IMR-90 (cell line): Measurements from ENCODE around the gene KRTAP20-2. TPM values are rescaled to one million over a fixed set of nuclear protein-coding genes. Genes with fewer than 3 reads are reported as not detected.

Source experiments
- ATAC-seq: fragments of 200-7000 bp; cut with Tn5 transposase; 2 replicates; pipeline ENCODE4 v1.9.1; 2020; ENCODE audit warnings: low read depth, mild to moderate bottlenecking, moderate library complexity
- BruUV-seq: library from RNA; stranded (reverse); fragments of 400-500 nt; replicated peaks from 2 replicates; lab custom pipeline; 2021; lab: Mats Ljungman, UMichigan
- CTCF ChIA-PET: fragments of 300-600 bp; formaldehyde crosslinking; extraction: SDS; loops from one replicate; lab custom pipeline; 2021; ENCODE audit warnings: antibody characterized with exemption; lab: Yijun Ruan, JAX
- POLR2A ChIA-PET: fragments of 300-600 bp; sonication (Branson Sonifier 250); formaldehyde crosslinking; loops from one replicate; lab custom pipeline; 2022; ENCODE audit warnings: antibody characterized with exemption; ENCODE audit not compliant: unreplicated experiment; lab: Charles Lee
- DNase-seq: peaks from one replicate; pipeline ENCODE4 v3.0.0; 2013
- H2AFZ ChIP-seq: replicated peaks from 2 replicates; pipeline ENCODE3; 2013; ENCODE audit warnings: low read length, mild to moderate bottlenecking; ENCODE audit not compliant: poor library complexity
- H2AK5ac ChIP-seq: 2 replicates; pipeline ENCODE4 v1.6.1; 2013; ENCODE audit warnings: low read depth, low read length, inconsistent platforms
- H2AK9ac ChIP-seq: replicated peaks from 2 replicates; pipeline ENCODE3; 2013; ENCODE audit warnings: mild to moderate bottlenecking, low read depth, low read length, moderate library complexity; ENCODE audit not compliant: poor library complexity
- H2BK120ac ChIP-seq: 2 replicates; pipeline ENCODE4 v1.6.1; 2013; ENCODE audit warnings: low read depth, low read length, inconsistent platforms
- H2BK15ac ChIP-seq: 3 replicates; pipeline ENCODE4 v1.6.1; 2013; ENCODE audit warnings: low read depth, low read length, inconsistent platforms
- H2BK20ac ChIP-seq: 2 replicates; pipeline ENCODE4 v1.6.1; 2013; ENCODE audit warnings: low read depth, mild to moderate bottlenecking, inconsistent platforms, low read length, moderate library complexity
- H2BK5ac ChIP-seq: 2 replicates; pipeline ENCODE4 v1.6.1; 2013; ENCODE audit warnings: mild to moderate bottlenecking, low read depth, low read length, inconsistent platforms; ENCODE audit not compliant: poor library complexity, severe bottlenecking
- H3K14ac ChIP-seq: replicated peaks from 2 replicates; pipeline ENCODE4 v1.6.1; 2013; ENCODE audit warnings: low read depth, low read length, inconsistent platforms
- H3K18ac ChIP-seq: 2 replicates; pipeline ENCODE4 v1.6.1; 2013; ENCODE audit warnings: low read depth, low read length, control low read depth
- H3K23ac ChIP-seq: 2 replicates; pipeline ENCODE4 v1.6.1; 2013; ENCODE audit warnings: low read depth, low read length, inconsistent platforms
- H3K27ac ChIP-seq: 2 replicates; pipeline ENCODE4 v1.5.1; 2013; ENCODE audit warnings: mild to moderate bottlenecking, control low read depth, low read length; ENCODE audit not compliant: insufficient read depth
- H3K27me3 ChIP-seq: 2 replicates; pipeline ENCODE4 v1.6.1; 2013; ENCODE audit warnings: low read length; ENCODE audit not compliant: control insufficient read depth, insufficient read depth
- H3K36me3 ChIP-seq: 2 replicates; pipeline ENCODE4 v1.6.1; 2013; ENCODE audit warnings: low read length, mixed read lengths; ENCODE audit not compliant: control insufficient read depth, insufficient read depth
- H3K4ac ChIP-seq: 2 replicates; pipeline ENCODE4 v1.6.1; 2013; ENCODE audit warnings: low read depth, low read length, inconsistent platforms
- H3K4me1 ChIP-seq: 2 replicates; pipeline ENCODE4 v1.6.1; 2013; ENCODE audit warnings: low read length, mixed read lengths; ENCODE audit not compliant: control insufficient read depth, insufficient read depth
- H3K4me2 ChIP-seq: 2 replicates; pipeline ENCODE4 v1.6.1; 2013; ENCODE audit warnings: low read depth, mild to moderate bottlenecking, control low read depth, low read length, moderate library complexity
- H3K4me3 ChIP-seq: 2 replicates; pipeline ENCODE4 v1.5.1; 2013; ENCODE audit warnings: low read depth, mild to moderate bottlenecking, control low read depth, low read length, moderate library complexity; ENCODE audit not compliant: insufficient read depth
- H3K56ac ChIP-seq: 2 replicates; pipeline ENCODE4 v1.6.1; 2013; ENCODE audit warnings: low read length, inconsistent platforms; ENCODE audit not compliant: insufficient read depth; ENCODE audit errors: extremely low read depth
- H3K79me1 ChIP-seq, 2 experiments: 2 replicates each; pipeline ENCODE4 v1.6.1; 2013; ENCODE audit warnings: low read length in 2 of 2, inconsistent platforms in 1 of 2, low read depth in 1 of 2
- H3K9ac ChIP-seq: 2 replicates; pipeline ENCODE4 v1.6.1; 2013; ENCODE audit warnings: low read depth, low read length, control low read depth
- H3K9me1 ChIP-seq: 2 replicates; pipeline ENCODE4 v1.6.1; 2013; ENCODE audit warnings: low read length, inconsistent platforms; ENCODE audit not compliant: insufficient read depth
- H3K9me3 ChIP-seq: 2 replicates; pipeline ENCODE4 v1.6.1; 2013; ENCODE audit warnings: low read length; ENCODE audit not compliant: control insufficient read depth, insufficient read depth
- H4K20me1 ChIP-seq: 2 replicates; pipeline ENCODE4 v1.6.1; 2013; ENCODE audit warnings: low read length, inconsistent platforms; ENCODE audit not compliant: insufficient read depth
- H4K5ac ChIP-seq: 2 replicates; pipeline ENCODE4 v1.6.1; 2013; ENCODE audit warnings: mild to moderate bottlenecking, low read depth, low read length, control low read depth
- H4K8ac ChIP-seq, 2 experiments: 2 replicates each; pipeline ENCODE4 v1.6.1; 2013; ENCODE audit warnings: low read depth in 2 of 2, low read length in 2 of 2, control low read depth in 1 of 2, inconsistent platforms in 1 of 2
- H4K91ac ChIP-seq: 2 replicates; pipeline ENCODE4 v1.6.1; 2013; ENCODE audit warnings: low read depth, low read length, inconsistent platforms; ENCODE audit not compliant: insufficient read depth
- RCOR1 ChIP-seq: IDR thresholded peaks from 2 replicates; pipeline ENCODE4 v1.6.1; 2012; ENCODE audit warnings: mild to moderate bottlenecking, low read length, improper control_type of control experiment; ENCODE audit not compliant: insufficient replicate concordance
- WGBS, 2 experiments: methylation state at CpG; one replicate each; pipeline versions ENCODE4 v1.1.5 to v1.1.7; 2013; ENCODE audit warnings: missing lambda C conversion rate in 2 of 2; ENCODE audit not compliant: insufficient read length in 1 of 2; ENCODE audit errors: extremely low coverage in 2 of 2; 5-methylcytosine and 5-hydroxymethylcytosine counted together
- dilution Hi-C: fragments of 300-500 bp; cut with HindIII; formaldehyde crosslinking; loops from one replicate; pipeline ENCODE4 v1.14.3; 2018; ENCODE audit warnings: low sequenced_read_pairs; ENCODE audit not compliant: unreplicated experiment
- in situ Hi-C: fragments of 300-500 bp; cut with MboI; formaldehyde crosslinking; loops from 3 replicates; pipeline ENCODE4 v1.14.3; 2019; ENCODE audit warnings: low sequenced_read_pairs, inconsistent platforms, mixed read lengths
- intact Hi-C: fragments of 100-400 bp; cut with micrococcal nuclease; formaldehyde crosslinking; loops from 2 replicates; pipeline ENCODE4 v1.10.0; 2022
- polyA plus RNA-seq, 3 experiments: library from polyadenylated mRNA; depleted of rRNA; stranded (reverse); fragments of >200 nt; gene quantifications; 2 replicates each; pipeline ENCODE4 v1.2.3, GENCODE V29; 2012; ENCODE audit warnings: low replicate concordance in 1 of 3
- total RNA-seq: library from RNA; depleted of rRNA; stranded (reverse); fragments of >200 nt; gene quantifications from 2 replicates; pipeline ENCODE4 v1.2.3, GENCODE V29; 2012
- TF ChIP-seq, protein P1 (sequence below): fragments of 150-350 bp; IDR thresholded peaks from 2 replicates; pipeline ENCODE4 v1.6.1; 2016; ENCODE audit warnings: low read depth, mild to moderate bottlenecking, low read length, moderate library complexity, borderline replicate concordance

KRTAP20-2 gene
- total and polyA plus RNA-seq, 2 of the 4 experiments (the other 2 are of a cell fraction), result not detected

DNA sequence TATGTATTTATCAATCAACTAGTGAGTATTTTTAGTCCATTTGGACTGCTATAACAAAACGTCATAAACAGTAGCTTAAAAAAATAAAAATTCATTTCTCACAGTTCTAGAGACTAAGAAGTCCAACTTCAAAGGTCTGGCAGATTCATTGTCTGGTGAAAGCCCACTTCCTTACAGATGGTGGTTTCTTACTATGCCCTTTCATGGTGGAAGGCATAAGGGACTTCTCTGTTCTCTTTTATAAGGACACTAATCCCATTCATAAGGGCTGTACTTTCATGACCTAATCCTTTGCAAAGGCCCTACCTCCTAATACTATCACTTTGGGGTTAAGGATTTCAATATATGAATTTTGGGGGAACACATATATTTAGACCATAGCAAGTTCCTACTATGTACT lies 45.6 kb downstream of the KRTAP20-2 start:
- Histone ChIP-seq H3K27ac (no peak overlapping the region), H3K4ac (no peak overlapping the region), H2AFZ (no peak overlapping the region), H3K4me2 (no peak overlapping the region), H3K4me3 (no peak overlapping the region), H2AK5ac (no peak overlapping the region), H2BK15ac (no peak overlapping the region), H3K27me3 (no peaks in the 10 kb centered on the region), H4K91ac (no peak overlapping the region), H4K5ac (no peak overlapping the region), H2AK9ac (no peak overlapping the region), H3K56ac (no peak overlapping the region), H2BK20ac (no peak overlapping the region), H3K36me3 (no peaks in the 10 kb centered on the region), H3K9me3 (peaks cover 9% of the 10 kb centered on the region), H3K23ac (no peak overlapping the region), H3K79me1 (no peaks in the 10 kb centered on the region), H2BK5ac (no peak overlapping the region), H3K9ac (no peak overlapping the region), H3K9me1 (no peaks in the 10 kb centered on the region), H4K20me1 (no peaks in the 10 kb centered on the region), H2BK120ac (no peak overlapping the region), H3K4me1 (no peaks in the 10 kb centered on the region), H3K14ac (no peak overlapping the region), H4K8ac (no peak overlapping the region), H3K18ac (no peak overlapping the region)
- POLR2A ChIA-PET, result no interaction called here
- in situ Hi-C loops, result no loop called here
- WGBS, 2 experiments, result no CpG with 5 or more reads among the region's 1 CpG
- ATAC-seq, result no peak
- TF ChIP-seq, protein P1, sequence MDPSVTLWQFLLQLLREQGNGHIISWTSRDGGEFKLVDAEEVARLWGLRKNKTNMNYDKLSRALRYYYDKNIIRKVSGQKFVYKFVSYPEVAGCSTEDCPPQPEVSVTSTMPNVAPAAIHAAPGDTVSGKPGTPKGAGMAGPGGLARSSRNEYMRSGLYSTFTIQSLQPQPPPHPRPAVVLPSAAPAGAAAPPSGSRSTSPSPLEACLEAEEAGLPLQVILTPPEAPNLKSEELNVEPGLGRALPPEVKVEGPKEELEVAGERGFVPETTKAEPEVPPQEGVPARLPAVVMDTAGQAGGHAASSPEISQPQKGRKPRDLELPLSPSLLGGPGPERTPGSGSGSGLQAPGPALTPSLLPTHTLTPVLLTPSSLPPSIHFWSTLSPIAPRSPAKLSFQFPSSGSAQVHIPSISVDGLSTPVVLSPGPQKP, result no peak
- TF ChIP-seq RCOR1, result no peak
- BruUV-seq, result no TSS peak
- DNase-seq, result no peak
- intact Hi-C loops, result no loop called here
- CTCF ChIA-PET, result interaction anchor here (0.6 kb wide), 1 partner anchor 1068 kb away, joined by 3 read pairs; no protein-coding TSS in a partner anchor
- dilution Hi-C loops, result no loop called here
